Thymus (tissue), 11 donors: Measurements from ENCODE around the gene S100A7. TPM values are rescaled to one million over a fixed set of nuclear protein-coding genes. Genes with fewer than 3 reads are reported as not detected.

Experiments
- DNase-seq, 9 donors: peaks; one replicate each; pipeline ENCODE4 v3.0.0-alpha.2; 2013; ENCODE audit warnings: low spot score in 9 of 9, low read depth in 6 of 9, missing footprints in 1 of 9
- H3K27ac ChIP-seq, 2 donors: one replicate each; pipeline ENCODE4 v1.5.1; 2013; ENCODE audit warnings: control low read depth in 1 of 2, low read depth in 1 of 2, low read length in 1 of 2, mild to moderate bottlenecking in 1 of 2, moderate library complexity in 1 of 2
- H3K27me3 ChIP-seq, 2 donors: one replicate each; pipeline ENCODE4 v1.5.1; 2013; ENCODE audit warnings: low read length in 1 of 2; ENCODE audit not compliant: control insufficient read depth in 2 of 2, insufficient read depth in 1 of 2
- H3K36me3 ChIP-seq, 2 donors: one replicate each; pipeline ENCODE4 v1.5.1; 2013; ENCODE audit warnings: low read length in 1 of 2, mild to moderate bottlenecking in 1 of 2, moderate library complexity in 1 of 2; ENCODE audit not compliant: control insufficient read depth in 2 of 2, insufficient read depth in 2 of 2
- H3K4me1 ChIP-seq, 2 donors: one replicate each; pipeline ENCODE4 v1.5.1; 2013; ENCODE audit warnings: low read length in 2 of 2; ENCODE audit not compliant: control insufficient read depth in 2 of 2, insufficient read depth in 2 of 2
- H3K4me3 ChIP-seq, 2 donors: one replicate each; pipeline ENCODE4 v1.5.1; 2013; ENCODE audit warnings: low read length in 2 of 2, control low read depth in 1 of 2, mild to moderate bottlenecking in 1 of 2
- H3K9me3 ChIP-seq, 2 donors: one replicate each; pipeline ENCODE4 v1.5.1; 2013; ENCODE audit warnings: low read length in 1 of 2, mild to moderate bottlenecking in 1 of 2; ENCODE audit not compliant: control insufficient read depth in 2 of 2, insufficient read depth in 1 of 2
- WGBS: extraction: QIAGEN DNeasy Blood & Tissue Kit; methylation state at CpG from one replicate; pipeline ENCODE4 v1.1.7; 2013; 5-methylcytosine and 5-hydroxymethylcytosine counted together
- polyA plus RNA-seq: library from polyadenylated mRNA; stranded (reverse); fragments of 200-250 nt; gene quantifications from one replicate; pipeline ENCODE4 v1.2.3, GENCODE V29; 2013
- total RNA-seq: library from RNA; stranded (reverse); fragments of 120-200 nt; gene quantifications from one replicate; pipeline ENCODE4 v1.2.4, GENCODE V29; 2013
- donor health status: healthy.

The S100A7 gene
- total and polyA plus RNA-seq, 2 donors: 5.9 to 247 TPM

DNA sequence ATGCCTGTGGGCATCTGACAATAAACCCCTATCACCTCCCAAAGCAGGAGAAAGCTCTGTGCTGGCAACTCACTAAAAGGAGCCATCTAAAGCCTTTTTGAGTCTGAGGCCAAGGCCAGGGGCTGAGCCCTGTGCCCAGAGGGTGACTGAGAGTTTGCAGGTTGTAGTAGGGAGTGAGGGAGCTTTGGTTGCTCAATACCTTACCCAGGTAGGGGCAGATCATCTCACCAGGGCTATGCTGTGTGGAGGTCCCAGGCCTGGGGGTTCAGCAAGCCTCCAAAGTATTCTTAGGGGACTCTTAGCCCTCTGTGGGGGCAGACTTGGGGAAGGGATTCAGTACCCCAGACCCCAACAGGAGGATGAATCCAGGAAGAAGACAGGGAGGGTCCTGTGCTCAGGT, 21.2 kb downstream of the S100A7 start:
- no peak overlapping the region for H3K27ac ChIP-seq
- peaks cover 0 to 6% of the 10 kb centered on the region in 2 donors for H3K9me3 ChIP-seq
- H3K4me1 ChIP-seq: no peaks in the 10 kb centered on the region
- no peak overlapping the region for H3K4me3 ChIP-seq
- H3K27me3 ChIP-seq: no peaks in the 10 kb centered on the region
- no peak for DNase-seq
- H3K36me3 ChIP-seq: no peaks in the 10 kb centered on the region

GRCh38 chr1:153438599-153438998, 21.9 kb downstream of the S100A7 start:
- no peaks in the 10 kb centered on the region for H3K36me3 ChIP-seq
- no peak overlapping the region for H3K27ac ChIP-seq
- no peak overlapping the region for H3K4me3 ChIP-seq
- 87% methylated on average over 7 of the region's 7 CpGs for WGBS
- no peaks in the 10 kb centered on the region for H3K27me3 ChIP-seq
- no peaks in the 10 kb centered on the region for H3K4me1 ChIP-seq
- H3K9me3 ChIP-seq: peaks cover 0 to 5% of the 10 kb centered on the region in 2 donors
- no peak for DNase-seq

DNA sequence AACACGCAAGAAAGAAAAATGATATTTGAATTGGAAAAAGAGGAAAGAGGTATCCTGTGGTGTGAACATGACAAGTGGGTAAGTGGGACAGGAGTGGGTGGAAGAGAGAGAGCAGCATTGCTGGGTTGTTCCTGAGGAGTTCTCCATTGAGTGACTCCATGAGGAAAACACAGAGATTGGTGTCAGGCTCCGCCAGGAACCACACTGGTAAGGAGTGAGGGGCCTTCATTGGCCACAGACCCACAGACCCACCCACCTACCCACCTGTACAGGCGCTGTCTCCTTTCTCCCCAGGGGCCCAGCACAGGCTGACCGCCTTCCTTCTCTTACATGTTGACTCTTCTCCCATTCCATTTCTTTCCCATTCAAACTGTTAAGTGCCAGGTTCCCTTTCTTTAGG, 23.2 kb downstream of the S100A7 start:
- no peak overlapping the region for H3K4me3 ChIP-seq
- H3K27ac ChIP-seq: no peak overlapping the region
- no peaks in the 10 kb centered on the region for H3K36me3 ChIP-seq
- no peak for DNase-seq
- no peaks in the 10 kb centered on the region for H3K4me1 ChIP-seq
- H3K9me3 ChIP-seq: no peaks in the 10 kb centered on the region
- no peaks in the 10 kb centered on the region for H3K27me3 ChIP-seq
- 95% methylated on average over 4 of the region's 4 CpGs for WGBS

DNA sequence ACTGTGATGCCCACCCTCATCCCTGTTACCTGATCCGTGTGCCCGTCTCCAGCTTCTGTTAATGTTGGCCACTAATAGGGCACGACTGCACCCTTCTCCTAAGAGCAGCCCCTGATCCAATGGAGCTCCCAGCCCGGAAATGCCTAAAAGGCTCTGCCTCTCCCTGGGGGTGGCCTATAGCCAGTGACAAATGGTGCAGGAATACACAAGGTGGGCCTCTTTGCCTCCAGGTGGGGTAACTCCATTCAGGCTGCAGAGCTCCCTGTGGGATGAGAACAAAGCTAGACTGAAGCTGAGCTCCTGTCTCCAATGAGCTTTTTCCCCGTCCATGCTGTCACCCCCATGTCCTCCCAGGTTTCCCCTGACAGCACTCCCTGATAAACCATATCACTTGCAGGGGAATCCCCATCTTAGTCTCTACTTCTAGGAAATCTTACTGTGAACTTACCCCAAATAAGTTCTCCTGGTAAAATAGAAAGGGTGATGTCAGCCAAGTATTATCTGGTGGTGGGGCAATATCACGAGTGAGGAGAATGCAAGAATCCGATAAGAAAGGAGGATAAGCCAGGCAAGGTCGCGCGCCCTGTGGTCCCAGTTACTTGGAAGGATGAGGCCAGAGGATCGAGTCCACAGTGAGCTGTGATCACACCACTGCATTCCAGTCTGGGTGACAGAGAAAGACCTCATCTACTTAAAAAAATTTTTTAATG, 25.6 kb downstream of the S100A7 start:
- H3K4me1 ChIP-seq: no peaks in the 10 kb centered on the region
- 91% methylated on average over 11 of the region's 11 CpGs for WGBS
- H3K9me3 ChIP-seq: no peaks in the 10 kb centered on the region
- DNase-seq: no peak
- no peak overlapping the region for H3K27ac ChIP-seq
- H3K4me3 ChIP-seq: no peak overlapping the region
- no peaks in the 10 kb centered on the region for H3K36me3 ChIP-seq
- no peaks in the 10 kb centered on the region for H3K27me3 ChIP-seq

DNA sequence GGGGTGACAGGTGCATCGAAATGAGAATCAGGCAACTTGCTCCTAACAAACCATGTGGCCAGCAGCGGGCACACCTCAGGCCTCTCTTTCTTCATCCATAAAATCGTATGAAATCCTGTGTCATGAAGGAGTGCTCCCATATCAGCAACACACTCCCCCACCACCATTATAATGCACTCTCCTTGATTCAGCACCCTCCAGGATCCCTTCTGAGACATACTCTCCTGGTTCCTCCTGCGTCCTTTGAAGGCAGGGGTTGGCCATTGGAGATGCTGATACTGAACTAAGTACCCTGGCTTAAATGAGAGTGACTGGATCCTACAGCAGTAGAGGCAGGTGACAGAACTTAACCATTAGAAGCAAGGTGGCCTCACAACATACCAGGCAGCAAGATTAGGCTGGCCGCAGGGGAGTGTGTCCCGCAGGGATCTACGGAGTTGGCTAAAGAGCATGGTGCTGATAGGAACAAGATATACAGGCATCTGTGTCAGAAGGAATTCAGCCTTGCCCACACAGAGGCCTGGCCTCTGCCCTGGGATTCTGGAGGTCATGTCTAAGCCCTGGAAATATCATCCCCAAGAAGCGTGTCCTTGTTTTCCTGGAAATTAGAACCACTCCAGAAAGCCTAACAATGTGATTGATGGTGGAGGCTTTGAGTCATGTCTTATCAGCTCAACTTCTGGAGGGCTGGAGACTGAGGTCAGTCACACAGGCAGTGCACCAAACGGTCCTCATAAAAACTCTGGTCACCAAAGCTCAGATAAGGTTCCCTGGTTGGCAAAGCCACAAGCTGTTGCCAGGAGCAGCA, 27.4 kb downstream of the S100A7 start:
- WGBS: 87% methylated on average over 9 of the region's 9 CpGs
- Histone ChIP-seq H3K27me3 (no peaks in the 10 kb centered on the region), H3K9me3 (no peaks in the 10 kb centered on the region), H3K4me3 (no peak overlapping the region), H3K4me1 (no peaks in the 10 kb centered on the region), H3K36me3 (no peaks in the 10 kb centered on the region), H3K27ac (no peak overlapping the region)
- no peak for DNase-seq

DNA sequence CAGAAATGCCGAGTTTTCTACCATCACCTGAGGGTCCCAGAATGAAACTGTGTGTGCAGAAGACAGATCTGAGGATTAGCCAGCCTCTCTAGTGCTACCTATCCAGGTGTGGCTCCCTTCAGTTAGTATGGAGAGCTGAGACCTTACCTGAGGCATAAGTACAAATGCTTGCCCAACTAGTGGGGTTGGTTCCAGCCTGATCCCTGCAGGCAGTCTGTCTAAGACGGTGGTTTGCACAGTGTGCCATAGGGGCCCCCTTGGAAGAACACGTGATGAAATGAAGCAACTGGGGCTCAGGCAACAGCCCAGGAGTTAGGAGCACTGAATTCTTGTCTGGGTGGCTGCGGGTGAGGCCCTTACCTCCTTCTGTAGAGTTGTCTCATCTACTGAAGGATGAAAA, 28.5 kb downstream of the S100A7 start:
- no peak for DNase-seq
- Histone ChIP-seq H3K4me3 (no peak overlapping the region), H3K27ac (no peak overlapping the region), H3K36me3 (no peaks in the 10 kb centered on the region), H3K27me3 (no peaks in the 10 kb centered on the region), H3K4me1 (no peaks in the 10 kb centered on the region), H3K9me3 (no peaks in the 10 kb centered on the region)
- WGBS: 81% methylated on average over 4 of the region's 4 CpGs

DNA sequence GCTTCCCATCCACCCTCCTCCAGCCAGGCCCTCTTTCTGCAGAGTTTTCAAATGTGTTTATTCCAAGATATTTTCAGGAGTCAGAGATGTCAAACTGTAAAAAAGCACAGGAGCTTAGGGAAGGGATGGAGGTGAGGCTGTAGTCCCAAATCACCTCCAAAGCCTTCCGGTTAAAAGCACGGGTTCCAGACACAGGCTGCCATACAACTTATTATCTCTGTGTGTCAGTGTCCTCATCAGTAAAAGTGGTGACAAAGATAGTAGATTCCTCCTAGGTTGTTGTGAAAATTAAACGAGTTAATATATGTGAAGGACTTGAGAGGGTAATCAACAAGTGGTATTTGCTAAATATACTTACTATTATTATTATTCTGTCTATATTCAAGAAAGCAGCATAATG, 29.0 kb downstream of the S100A7 start:
- no peaks in the 10 kb centered on the region for H3K36me3 ChIP-seq
- H3K9me3 ChIP-seq: no peaks in the 10 kb centered on the region
- no peak for DNase-seq
- WGBS: 87% methylated on average over 3 of the region's 3 CpGs
- H3K27me3 ChIP-seq: no peaks in the 10 kb centered on the region
- no peak overlapping the region for H3K4me3 ChIP-seq
- H3K4me1 ChIP-seq: no peaks in the 10 kb centered on the region
- no peak overlapping the region for H3K27ac ChIP-seq

DNA sequence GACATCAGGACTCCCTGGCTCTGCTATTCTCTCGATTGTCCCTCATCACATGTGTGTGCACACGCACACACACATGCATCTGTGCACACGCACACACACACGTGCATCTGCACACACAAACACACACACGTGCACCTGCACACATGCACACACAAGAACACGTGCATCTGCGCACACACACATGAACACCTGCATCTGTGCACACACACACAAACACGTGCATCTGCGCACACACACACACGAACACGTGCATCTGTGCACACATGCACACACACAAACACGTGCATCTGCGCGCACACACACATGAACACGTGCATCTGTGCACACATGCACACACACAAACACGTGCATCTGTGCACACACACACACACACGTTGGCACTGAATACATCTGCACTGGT, 29.4 kb downstream of the S100A7 start:
- Histone ChIP-seq H3K4me3 (no peak overlapping the region), H3K9me3 (no peaks in the 10 kb centered on the region), H3K4me1 (no peaks in the 10 kb centered on the region), H3K27ac (no peak overlapping the region), H3K36me3 (no peaks in the 10 kb centered on the region), H3K27me3 (no peaks in the 10 kb centered on the region)
- WGBS: 92% methylated on average over 17 of the region's 17 CpGs
- no peak for DNase-seq

DNA sequence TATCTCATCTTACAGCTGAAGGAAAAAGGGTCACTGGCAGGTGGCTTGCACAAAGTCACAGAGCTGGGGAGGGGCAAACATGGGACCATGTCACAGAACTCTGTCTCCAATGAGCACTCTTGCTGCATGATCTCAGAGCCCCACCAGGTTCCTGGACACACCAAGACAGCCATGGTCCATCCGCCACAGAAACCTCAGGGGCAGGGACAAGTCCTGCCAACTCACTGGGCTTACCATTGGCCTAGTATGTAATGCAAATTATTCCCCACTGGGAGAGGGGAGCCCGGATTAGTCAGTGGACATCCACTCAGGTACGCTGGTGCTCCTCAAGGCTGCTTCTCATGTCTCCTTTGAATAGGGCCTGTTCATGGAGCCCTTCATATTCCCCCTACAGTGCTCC, 29.9 kb downstream of the S100A7 start:
- WGBS: 90% methylated on average over 3 of the region's 3 CpGs
- Histone ChIP-seq H3K36me3 (no peaks in the 10 kb centered on the region), H3K27ac (no peak overlapping the region), H3K27me3 (no peaks in the 10 kb centered on the region), H3K4me1 (no peaks in the 10 kb centered on the region), H3K4me3 (no peak overlapping the region), H3K9me3 (no peaks in the 10 kb centered on the region)
- no peak for DNase-seq
